ENCODE data around the gene HARS1. TPM values are rescaled to one million over a fixed set of nuclear protein-coding genes. Genes with fewer than 3 reads are reported as not detected.
A peak's percentile ranks its signal among the peaks of the same experiment; 100 is the strongest.
"Not testable (repeated sequence)": the region's sequence is repeated elsewhere in the genome, so short reads cannot be mapped to it uniquely, and the experiment has no call there.

HARS1 gene, protein sequence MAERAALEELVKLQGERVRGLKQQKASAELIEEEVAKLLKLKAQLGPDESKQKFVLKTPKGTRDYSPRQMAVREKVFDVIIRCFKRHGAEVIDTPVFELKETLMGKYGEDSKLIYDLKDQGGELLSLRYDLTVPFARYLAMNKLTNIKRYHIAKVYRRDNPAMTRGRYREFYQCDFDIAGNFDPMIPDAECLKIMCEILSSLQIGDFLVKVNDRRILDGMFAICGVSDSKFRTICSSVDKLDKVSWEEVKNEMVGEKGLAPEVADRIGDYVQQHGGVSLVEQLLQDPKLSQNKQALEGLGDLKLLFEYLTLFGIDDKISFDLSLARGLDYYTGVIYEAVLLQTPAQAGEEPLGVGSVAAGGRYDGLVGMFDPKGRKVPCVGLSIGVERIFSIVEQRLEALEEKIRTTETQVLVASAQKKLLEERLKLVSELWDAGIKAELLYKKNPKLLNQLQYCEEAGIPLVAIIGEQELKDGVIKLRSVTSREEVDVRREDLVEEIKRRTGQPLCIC
- polyA plus RNA-seq: 10 to 100 TPM; 34.8 to 46.7 (median 44.6) TPM

DNA sequence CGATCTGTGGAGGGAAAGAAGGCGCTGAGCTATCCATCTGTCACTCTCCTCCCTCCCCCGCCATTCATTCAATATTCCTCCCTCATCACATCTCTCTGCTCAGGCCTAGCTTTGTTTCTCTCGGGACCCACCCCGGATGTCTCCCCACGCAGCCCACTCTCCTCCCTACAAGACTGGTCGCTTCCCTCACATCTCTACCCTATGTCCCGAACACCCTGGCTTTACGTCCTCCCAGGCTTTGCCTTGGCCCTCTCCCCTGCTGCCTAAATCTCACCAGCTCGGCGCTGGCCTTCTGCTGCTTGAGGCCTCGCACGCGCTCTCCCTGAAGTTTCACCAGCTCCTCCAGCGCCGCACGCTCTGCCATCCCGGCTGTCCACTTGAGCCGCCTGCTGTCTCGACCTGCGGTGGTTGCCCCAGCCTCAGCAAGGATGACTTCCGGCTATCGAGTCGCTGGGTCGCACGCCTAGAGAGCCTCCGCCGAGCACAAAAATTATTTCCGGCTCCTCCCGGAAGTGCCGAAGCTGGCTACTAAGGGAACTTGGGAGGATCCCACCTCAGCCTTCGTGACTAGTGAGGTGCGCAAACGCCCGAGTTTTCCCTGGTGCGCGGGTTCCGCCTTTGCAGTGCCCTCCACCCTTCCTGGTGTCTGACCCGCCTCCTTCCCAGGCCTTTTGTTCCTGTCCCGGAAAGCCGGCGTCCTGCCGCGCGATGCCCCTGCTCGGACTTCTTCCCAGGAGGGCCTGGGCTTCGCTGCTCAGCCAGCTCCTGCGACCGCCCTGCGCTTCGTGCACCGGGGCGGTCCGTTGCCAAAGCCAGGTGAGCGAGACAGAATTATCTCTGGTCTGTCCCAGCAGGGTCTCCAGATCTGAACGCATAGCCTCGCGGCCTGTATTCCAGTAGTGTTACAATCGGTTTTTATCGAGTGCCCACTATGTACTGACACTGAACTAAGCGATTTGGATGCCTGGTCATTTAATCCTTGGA lies at the start of gene HARS1, which contains the start of gene HARS2:
TSS of gene HARS1 (minus strand) at position 430 of the 984 bp plus-strand sequence. CDS start at position 364, 66 bp downstream.
TSS of gene HARS2 (plus strand) at position 515 of the 984 bp plus-strand sequence. CDS start at position 709, 194 bp downstream.
- 0 to 1% (median 1%) methylated on average over 61 of the region's 61 CpGs for WGBS, 3 donors
- H3K27ac ChIP-seq (ENCODE audit: low read depth, low read length): no peak within 1 kb of the TSS

DNA sequence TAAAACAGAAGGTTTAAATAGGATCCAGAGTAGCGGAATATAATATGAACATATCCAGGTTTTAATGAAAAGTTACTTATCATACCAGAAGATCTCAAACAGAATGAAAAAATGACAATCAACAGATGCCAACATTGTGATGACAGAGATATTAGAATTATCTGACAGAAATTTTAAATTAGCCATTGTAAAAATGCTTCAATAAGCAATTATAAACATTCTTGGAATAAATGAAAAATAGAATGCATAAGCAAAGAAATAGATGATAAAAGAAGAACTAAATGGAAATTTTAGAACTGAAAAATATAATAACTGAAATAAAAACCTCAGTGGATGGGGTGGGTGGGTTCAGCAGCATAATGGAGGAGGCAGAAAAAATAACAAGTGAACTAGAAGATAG lies 46.3 kb upstream of the HARS1 start:
- H3K27ac ChIP-seq (ENCODE audit: low read depth, low read length): no peak overlapping the region

DNA sequence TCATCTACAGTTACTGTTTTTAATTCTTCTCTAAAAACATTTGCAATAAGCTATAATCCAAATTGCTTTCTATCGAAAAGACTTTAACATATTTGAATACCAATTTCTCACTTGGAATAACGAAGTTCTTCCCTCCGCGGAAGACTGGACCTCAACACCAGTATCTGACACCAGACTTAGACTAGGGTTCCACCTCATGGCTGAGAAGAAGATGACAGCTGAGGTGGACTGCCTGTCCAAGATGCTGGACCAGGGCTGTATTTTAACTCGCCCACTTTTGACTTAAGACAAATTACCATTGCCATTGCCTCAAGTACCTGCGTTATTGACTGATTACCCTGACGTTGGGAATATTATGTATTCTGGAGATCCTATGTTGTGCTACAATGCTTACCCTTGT lies 43.2 kb upstream of the HARS1 start:
- H3K27ac ChIP-seq (ENCODE audit: low read depth, low read length): no peak overlapping the region
- 39 to 61% (median 59%) methylated on average over 7 of the region's 7 CpGs for WGBS, 3 donors

More for the DNA sequence above, 46.3 kb upstream of the HARS1 start:
- WGBS, 3 donors: 72 to 81% (median 72%) methylated on average over 1 of the region's 1 CpG

DNA sequence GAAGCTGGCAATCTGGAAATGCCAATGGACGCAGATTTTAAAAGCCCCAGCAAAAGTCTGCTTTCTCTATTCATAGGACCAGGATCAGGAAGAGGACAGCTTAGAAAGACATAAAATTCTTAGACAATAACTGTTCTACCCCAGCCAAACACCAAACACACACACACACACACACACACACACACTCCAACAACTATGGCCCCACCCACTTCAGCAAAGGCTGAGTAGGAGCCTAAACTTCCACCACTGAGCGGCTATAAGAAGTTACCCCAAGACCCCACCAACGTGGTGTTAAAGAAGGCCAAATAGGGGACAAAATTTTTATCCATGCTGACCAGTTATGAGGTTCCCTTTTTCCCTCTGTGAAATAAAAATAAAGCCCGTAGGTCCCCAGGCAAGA lies 41.9 kb upstream of the HARS1 start:
- no peak overlapping the region for H3K27ac ChIP-seq (ENCODE audit: low read depth, low read length)
- 63 to 74% (median 69%) methylated on average over 4 of the region's 4 CpGs for WGBS, 3 donors

DNA sequence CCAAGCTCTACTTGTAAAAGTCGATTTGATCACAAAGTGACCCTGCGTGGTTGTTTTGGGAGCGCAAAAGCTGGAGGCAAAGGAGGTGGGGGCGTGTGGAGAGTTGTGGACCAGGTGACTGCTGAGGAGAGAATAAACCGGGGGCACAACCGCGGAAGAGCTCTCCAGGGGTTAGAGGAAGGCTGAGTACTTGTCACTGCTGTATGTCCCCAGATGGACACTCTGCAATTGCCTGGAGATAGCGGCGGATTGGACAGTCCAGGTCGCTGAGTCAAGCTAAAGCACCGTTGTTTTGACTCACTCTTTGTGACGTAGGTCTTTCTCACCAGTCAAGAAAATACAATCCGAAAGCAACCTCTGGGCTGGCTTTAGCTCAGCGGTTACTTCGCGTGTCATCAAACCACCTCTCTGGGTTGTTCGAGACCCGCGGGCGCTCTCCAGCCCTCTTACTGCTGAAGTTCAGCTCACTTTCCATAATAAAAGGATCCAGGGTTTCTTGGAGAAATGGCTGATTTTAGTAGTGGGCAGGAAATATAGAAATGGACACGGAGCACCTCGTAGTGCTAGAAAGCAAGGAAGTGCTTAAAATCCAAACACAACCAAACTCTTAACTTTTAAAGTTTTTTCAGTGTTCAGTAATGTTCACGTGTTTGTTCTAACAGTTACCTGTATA lies 34.8 kb upstream of the HARS1 start:
- 6 to 12% (median 8%) methylated on average over 23 of the region's 23 CpGs for WGBS, 3 donors
- no peak overlapping the region for H3K27ac ChIP-seq (ENCODE audit: low read depth, low read length)

DNA sequence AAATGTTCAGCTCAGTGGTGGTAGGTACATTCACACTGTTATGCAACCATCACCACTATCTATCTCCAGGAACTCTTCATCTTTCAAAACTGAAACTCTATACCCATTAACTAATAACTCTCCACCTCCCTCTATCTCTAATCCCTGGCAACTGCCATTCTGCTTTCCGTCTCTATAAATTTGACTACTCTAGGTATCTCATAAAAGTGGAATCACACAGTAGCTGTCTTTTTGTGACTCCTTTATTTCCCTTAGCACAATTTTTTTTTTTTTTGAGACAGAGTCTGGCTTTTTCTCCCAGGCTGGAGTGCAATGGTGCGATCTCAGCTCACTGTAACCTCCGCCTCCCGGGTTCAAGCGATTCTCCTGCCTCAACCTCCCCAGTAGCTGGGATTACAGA lies 30.2 kb upstream of the HARS1 start:
- 69 to 84% (median 81%) methylated on average over 5 of the region's 5 CpGs for WGBS, 3 donors
- not testable (repeated sequence) for H3K27ac ChIP-seq (ENCODE audit: low read depth, low read length)

DNA sequence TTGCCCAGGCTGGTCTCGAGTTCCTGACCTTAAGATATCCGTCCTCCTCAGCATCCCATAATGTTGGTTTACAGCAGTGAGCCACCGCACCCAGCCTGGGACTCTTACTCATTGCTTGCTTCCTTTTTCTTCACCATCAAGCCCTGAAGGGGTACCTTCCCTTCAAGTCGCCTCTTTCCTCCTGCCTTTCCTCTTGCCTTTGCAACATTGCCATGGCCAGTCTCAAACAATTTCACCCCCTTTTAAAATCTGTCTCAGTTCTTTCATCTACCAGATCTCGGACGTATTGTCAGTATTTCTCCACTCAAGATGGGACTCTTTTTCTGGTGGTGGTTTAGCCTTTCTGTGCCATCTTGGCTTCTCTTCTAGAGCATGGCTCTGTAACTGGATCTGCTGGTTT lies 29.6 kb upstream of the HARS1 start:
- 47 to 55% (median 54%) methylated on average over 6 of the region's 6 CpGs for WGBS, 3 donors
- H3K27ac ChIP-seq (ENCODE audit: low read depth, low read length): not testable (repeated sequence)

DNA sequence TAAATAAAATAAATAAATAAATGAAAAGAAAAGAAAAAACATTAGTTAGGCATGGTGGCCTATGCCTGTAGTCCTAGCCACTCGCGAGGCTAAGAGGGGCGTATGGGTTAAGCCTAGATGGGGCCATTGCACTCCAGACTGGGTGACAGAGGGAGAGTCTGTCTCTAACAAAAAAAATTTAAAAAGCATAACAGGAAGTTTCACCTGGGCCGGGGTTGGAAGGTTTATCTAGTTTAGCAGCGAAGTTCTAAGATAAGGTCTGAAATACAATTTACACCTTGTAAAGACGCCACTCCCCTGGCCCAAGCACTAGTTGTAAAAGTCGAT lies 27.1 kb upstream of the HARS1 start:
- 60 to 87% (median 85%) methylated on average over 7 of the region's 7 CpGs for whole genome bisulfite sequencing, 3 donors
- no peak overlapping the region for H3K27ac ChIP-seq (ENCODE audit: low read depth, low read length)

DNA sequence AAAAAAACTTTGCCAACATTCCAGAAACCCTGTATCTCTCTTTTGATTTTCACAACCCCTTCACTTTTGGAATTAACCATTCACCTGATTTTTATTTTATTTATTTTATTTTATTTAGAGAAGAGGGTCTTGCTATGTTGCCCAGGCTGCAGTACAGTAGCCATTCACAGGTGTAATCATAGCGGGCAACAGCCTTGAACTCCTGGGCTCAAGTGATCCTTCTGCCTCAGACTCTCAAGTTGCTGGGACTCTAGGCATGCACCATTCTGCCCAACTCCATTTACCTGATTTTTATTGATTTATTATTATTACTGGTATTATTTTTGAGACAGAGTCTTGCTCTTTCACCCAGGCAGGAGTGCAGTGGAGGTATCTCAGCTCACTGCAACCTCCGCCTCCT lies 25.1 kb upstream of the HARS1 start:
- WGBS, 3 donors: 89 to 99% (median 96%) methylated on average over 2 of the region's 2 CpGs
- not testable (repeated sequence) for H3K27ac ChIP-seq (ENCODE audit: low read depth, low read length)

DNA sequence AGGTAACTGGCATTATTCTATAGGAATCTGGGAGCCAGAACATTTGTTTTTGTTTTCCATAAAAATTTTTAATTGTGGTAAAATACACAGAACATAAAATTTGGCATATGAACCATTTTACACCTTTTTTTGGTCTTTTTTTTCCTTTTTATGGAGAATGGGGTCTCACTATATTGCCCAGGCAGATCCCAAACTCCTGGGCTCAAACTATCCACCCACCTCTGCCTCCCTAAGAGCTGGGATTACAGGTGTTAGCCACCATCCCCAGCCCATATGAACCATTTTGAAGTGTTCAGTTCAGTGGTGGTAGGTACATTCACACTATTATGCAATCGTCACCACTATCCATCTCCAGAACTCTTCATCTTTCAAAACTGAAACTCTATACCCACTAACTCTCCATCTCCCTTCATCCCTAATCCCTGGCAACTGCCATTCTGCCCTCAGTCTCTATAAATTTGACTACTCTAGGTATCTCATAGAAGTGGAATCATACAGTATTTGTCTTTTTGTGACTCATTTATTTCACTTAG lies 22.5 kb upstream of the HARS1 start:
- 82 to 91% (median 89%) methylated on average over 1 of the region's 1 CpG for WGBS, 3 donors
- H3K27ac ChIP-seq (ENCODE audit: low read depth, low read length): no peak overlapping the region

DNA sequence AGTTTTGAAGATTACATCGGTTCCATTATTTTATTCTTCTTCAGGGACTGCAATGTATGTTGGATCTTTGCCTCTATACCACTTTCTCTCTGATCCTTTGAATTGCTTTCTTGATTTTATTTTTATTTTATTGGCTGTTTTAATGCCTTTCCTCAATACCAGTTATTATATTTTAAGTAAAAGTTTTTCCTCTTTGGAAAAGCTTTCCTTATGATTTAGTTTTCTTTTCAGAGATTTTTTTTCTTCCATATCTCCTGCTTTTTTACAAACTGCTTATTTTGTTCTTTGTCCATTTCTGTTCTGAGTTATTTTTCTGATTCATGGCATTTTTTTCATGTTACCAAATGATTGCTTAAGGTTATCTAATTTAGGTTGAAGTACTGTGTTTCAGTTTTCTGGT lies 20.6 kb upstream of the HARS1 start:
- no peak overlapping the region for H3K27ac ChIP-seq (ENCODE audit: low read depth, low read length)
- 80 to 88% (median 87%) methylated on average over 1 of the region's 1 CpG for WGBS, 3 donors

DNA sequence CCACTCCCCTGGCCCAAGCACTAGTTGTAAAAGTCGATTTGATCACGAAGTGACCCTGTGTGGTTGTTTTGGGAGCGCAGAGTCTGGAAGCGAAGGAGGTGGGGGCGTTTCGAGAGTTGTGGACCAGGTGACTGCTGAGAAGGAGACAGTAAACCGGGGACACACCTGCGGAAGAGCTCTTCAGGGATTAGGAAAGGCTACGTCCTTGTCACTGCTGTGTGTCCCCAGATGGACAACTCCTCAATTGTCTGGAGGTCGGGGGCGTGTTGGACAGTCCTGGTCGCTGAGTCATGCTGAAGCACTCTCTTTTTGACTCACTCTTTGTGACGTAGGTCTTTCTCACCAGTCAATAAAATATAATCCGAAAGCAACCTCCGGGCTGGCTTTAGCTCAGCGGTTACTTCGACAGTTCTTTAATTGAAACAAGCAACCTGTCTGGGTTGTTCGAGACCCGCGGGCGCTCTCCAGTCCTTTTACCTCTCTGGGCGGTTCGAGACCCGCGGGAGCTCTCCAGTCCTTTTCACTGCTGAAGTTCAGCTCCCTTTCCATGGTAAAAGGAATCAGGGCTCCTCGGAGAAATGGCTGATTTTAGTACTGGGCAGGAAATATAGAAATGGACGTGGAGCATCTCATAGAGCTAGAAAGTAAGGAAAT lies 19.9 kb upstream of the HARS1 start:
- WGBS, 3 donors: 0 to 1% (median 0%) methylated on average over 27 of the region's 27 CpGs
- H3K27ac ChIP-seq (ENCODE audit: low read depth, low read length): peak overlapping the region; percentile 38

DNA sequence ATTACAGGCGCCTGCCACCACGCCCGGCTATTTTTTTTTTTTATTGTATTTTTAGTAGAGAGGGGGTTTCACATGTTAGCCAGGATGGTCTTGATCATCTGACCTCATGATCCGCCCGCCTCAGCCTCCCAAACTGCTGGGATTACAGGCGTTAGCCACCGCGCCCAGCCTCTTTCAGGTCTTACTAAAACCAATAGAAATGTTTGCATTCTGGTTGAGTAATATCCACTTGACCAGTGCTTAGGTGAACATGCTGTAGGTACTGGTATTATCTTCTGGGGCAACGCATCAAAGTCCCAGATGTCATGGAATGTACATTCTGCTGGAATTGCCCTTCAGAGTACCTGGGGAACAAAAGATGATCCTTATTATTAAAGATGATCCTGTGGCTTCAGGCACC lies 17.6 kb upstream of the HARS1 start:
- 94 to 97% (median 96%) methylated on average over 9 of the region's 9 CpGs for WGBS, 3 donors

DNA sequence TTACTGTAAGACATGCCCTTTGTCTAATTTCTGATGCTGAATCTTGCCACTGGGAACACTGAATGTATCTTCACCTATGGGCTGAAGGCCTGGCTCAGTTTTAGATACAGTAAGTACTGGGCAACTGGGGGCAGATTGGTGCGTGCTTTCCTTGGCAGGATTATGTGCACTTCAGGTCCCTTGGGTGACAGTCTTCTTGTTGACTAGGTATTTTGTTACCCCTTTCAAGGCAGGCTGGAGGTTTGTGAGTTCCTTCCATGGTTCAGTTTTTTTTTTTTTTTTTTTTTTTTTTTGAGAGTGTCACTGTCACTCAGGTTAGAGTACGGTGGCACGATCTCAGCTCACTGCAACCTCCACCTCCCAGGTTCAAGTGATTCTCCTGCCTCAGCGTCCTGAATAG lies 16.6 kb upstream of the HARS1 start:
- H3K27ac ChIP-seq (ENCODE audit: low read depth, low read length): no peak overlapping the region
- WGBS, 3 donors: 87 to 93% (median 92%) methylated on average over 4 of the region's 4 CpGs

More for the DNA sequence above, 17.6 kb upstream of the HARS1 start:
- not testable (repeated sequence) for H3K27ac ChIP-seq (ENCODE audit: low read depth, low read length)

DNA sequence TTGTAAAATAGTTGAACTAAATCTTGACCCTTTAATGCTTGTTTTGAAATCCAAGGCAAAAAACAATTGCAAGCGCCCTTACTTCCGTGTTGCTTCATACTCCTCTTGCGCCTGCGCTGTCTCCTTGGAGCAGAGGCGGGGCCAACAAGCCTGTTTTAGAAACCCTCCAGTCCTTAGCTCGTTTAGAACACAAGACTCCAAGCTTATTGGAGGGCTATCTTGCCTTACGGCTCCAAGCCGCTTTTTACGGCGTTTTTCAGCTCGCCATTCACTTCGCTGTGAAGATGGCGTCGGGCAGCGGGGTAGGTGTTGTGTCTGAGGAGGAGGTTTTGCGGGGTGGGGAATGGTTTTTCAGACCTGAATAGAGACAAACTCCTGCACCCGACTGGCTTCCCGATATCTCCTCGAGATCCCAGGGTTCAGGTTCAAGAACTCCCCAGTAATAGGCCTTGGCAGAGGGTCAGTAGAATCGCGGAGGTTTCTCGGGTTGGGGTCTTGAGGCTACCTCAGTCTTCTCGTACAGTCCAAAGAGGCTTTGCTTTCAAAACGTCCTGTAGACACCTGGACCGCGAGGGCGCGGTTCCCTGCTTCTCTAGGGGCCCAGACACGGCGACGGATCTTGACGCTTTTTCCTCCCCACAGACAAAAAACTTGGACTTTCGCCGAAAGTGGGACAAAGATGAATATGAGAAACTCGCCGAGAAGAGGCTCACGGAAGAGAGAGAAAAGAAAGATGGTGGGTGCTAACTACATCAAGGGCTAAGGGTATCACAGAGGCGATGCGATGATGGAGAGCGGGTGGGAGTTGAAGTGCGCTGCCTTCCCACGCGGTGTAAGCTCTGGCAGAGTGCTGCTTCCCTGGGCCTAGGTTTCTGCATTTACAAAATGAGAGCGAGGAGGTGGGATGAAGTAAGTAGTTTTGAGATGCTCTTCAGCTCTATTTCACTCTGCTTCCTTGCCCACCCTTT lies 9.3 kb upstream of the HARS1 start, which contains the start of gene ZMAT2:
TSS of gene ZMAT2 (plus strand) at position 271 of the 968 bp plus-strand sequence. CDS start at position 285, 14 bp downstream.
- WGBS, 3 donors: 2 to 3% (median 2%) methylated on average over 44 of the region's 44 CpGs

DNA sequence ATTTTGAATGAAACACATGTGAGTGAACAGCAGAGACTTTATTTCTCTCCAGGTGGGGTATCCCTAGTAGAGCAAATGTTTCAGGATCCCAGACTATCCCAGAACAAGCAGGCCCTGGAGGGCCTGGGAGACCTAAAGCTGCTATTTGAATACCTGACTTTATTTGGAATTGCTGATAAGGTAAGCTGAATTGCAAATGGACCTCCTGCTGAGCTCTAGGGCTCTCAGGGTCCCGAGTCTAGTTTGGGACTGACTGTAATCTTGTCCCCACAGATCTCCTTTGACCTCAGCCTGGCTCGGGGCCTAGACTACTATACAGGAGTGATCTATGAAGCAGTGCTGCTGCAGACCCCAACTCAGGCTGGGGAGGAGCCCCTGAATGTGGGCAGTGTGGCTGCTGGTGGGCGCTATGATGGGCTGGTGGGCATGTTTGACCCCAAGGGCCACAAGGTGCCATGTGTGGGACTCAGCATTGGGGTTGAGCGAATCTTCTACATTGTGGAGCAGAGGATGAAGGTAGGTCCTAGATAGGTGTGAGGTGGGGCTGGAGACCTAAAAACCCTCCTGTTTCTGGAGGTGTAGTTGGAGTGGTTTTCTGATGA lies 5.8 kb upstream of the HARS1 start:
- no peak overlapping the region for H3K27ac ChIP-seq (ENCODE audit: low read depth, low read length)
- WGBS, 3 donors: 86 to 94% (median 87%) methylated on average over 4 of the region's 4 CpGs

More for the DNA sequence above, 9.3 kb upstream of the HARS1 start, which contains the start of gene ZMAT2:
- no peak within 1 kb of the TSS for H3K27ac ChIP-seq (ENCODE audit: low read depth, low read length)

Measured in adipose tissue (tissue), 3 donors.